ENCODE results near the gene UBA5. TPM values are rescaled to one million over a fixed set of nuclear protein-coding genes. Genes with fewer than 3 reads are reported as not detected.

Gene UBA5
- polyA plus RNA-seq, 1 experiment, result 54.0 TPM

DNA sequence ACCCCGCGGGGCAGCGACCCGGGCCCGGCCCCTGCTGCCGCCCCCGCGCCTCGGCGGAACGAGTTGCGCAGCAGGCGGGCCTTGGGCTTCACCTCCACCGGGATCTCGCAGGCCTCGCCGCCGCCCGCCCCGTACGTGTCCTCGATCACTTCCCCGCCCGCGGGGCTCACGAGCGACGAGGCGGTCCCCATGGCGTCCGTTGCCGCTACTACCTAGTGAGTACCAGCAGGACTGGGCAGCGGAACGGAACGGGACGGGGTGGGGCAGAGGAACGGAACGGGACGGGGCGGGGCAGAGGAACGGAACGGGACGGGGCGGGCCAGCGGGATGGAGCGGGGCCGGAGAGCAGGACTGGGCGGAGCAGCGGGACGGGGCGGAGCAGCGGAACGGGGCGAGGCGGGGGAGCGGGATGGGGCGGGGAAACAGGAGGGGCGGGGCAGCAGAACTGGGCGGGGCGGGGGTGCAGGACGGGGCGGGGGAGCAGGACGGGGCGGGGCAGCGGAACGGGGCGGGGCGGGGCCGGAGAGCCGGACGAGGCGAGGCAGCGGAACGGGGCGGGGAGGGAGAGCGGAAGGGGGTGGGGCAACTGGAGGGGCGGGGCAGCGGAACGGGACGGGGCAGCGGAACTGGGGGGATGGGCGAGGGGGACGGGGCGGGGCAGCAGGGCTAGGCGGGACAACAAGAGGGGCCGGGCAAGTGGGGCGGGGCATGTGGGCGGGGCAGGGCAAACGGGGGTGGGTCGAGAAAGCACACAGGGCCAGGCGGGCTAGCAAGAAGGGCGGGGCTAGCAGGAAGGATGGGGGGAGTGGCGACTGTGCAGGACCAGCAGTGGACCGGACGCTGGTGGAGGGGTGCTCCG lies 62.3 kb downstream of the UBA5 start, which contains the start of gene NPHP3:
Gene NPHP3, minus strand, starts transcription at position 245 of the 859 bp plus-strand sequence. Its CDS starts 54 bp downstream, at position 191.
- no peaks in the 10 kb centered on the region for H3K9me3 ChIP-seq (ENCODE audit: control insufficient read depth, insufficient read depth, low read length)
- no peak for TF ChIP-seq CTCF (IDR thresholded peaks at IDR 0.05; ENCODE audit: low read depth, low read length)
- POLR2A ChIA-PET, result no interaction called here
- CTCF ChIA-PET, result interaction anchor here (0.6 to 1.0 kb wide), 2 partner anchors 10 to 702 kb away, joined by 3 to 6 read pairs; no protein-coding TSS in a partner anchor
- no peaks in the 10 kb centered on the region for H3K27me3 ChIP-seq (ENCODE audit: control insufficient read depth, insufficient read depth, low read length)
- peak within 1 kb of the TSS; percentile 79 for H3K27ac ChIP-seq (ENCODE audit: low read depth, low read length)
- peak; percentile 96 for DNase-seq (ENCODE audit: low read depth, low spot score)
- peak within 1 kb of the TSS; percentile 80 for H3K4me3 ChIP-seq (ENCODE audit: low read depth, low read length)

DNA sequence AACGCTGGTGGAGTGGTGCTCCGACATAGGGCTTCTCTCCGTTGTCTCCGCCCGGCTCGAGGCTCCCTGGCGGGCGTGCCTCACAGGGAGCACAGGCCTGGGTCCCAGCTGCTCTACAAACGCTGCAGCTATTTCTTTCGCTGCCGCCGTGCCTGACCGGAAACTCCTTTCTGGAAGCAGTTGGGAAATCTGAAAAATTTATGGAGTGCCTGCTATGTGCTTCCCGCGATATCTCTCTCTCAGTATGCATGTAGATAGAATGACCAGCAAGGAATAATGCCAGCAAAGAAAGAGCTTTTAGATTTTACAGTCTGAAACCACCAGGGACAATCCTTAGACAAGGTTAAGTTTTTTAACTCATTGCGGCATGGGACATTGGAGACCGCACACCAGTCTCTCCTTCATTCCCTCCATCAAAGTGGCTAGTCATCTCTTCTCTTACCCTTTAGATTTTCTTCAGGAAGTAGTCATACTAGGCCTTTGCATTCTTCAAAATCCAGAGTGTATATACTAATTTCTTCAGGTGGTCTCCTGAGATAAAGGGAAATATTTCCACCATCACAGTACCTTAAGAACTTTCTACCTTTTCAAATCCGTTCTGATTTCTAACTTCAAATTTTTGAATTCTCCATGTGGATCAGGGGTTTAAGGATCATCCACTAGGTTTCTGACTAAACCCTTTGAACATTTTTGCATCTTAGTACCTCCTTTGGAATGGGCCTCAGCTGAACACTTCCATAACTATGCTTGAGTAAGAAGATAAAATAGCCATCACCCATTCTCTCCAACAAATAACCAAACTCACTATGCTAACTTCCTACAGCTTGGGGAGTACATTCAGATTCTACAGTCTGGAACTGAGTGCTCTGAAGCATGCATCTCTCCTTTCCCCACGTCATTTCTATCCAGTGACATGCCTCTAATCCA lies 63.2 kb downstream of the UBA5 start:
- Histone ChIP-seq H3K27me3 (ENCODE audit: control insufficient read depth, insufficient read depth, low read length) (no peaks in the 10 kb centered on the region), H3K4me3 (ENCODE audit: low read depth, low read length) (peak overlapping the region; percentile 80), H3K9me3 (ENCODE audit: control insufficient read depth, insufficient read depth, low read length) (no peaks in the 10 kb centered on the region), H3K27ac (ENCODE audit: low read depth, low read length) (peak overlapping the region; percentile 79)
- ChIA-PET POLR2A (interaction anchor here (0.5 kb wide), 1 partner anchor 1763 kb away, joined by 6 read pairs; the partner anchor contains the start of genes ANAPC13 and CEP63), CTCF (interaction anchor here (0.6 to 1.0 kb wide), 2 partner anchors 9 to 701 kb away, joined by 3 to 6 read pairs; no protein-coding TSS in a partner anchor)
- TF ChIP-seq CTCF (IDR thresholded peaks at IDR 0.05; ENCODE audit: low read depth, low read length), result no peak
- DNase-seq (ENCODE audit: low read depth, low spot score), result no peak

DNA sequence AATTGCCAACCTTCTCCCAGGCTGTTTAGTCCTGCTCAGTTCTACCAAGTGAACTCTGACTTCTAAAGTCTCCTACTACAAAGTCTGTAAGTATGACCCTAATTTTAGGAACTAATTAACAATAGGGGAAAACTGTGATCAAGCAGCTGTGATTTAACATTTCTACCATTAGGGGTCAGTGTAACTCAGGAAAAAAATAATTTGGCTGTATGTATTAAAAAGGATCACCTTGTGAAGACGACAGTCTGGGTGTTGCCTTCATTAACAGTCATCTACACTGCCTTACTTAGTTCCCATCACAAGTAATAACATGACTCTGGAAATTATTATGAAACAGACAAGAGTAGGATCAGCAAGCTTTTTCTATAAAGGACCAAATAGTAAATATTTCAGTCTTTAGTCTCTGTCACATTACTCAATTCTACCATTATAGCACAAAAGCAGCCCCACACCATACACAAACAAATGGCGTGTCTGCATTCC lies 66.3 kb downstream of the UBA5 start:
- Histone ChIP-seq H3K4me3 (ENCODE audit: low read depth, low read length) (no peak overlapping the region), H3K27me3 (ENCODE audit: control insufficient read depth, insufficient read depth, low read length) (no peaks in the 10 kb centered on the region), H3K9me3 (ENCODE audit: control insufficient read depth, insufficient read depth, low read length) (no peaks in the 10 kb centered on the region), H3K27ac (ENCODE audit: low read depth, low read length) (no peak overlapping the region)
- peak; percentile 70 for TF ChIP-seq CTCF (IDR thresholded peaks at IDR 0.05; ENCODE audit: low read depth, low read length)
- POLR2A ChIA-PET, result no interaction called here
- CTCF ChIA-PET, result interaction anchor here (0.6 to 5.3 kb wide), 55 partner anchors 8 to 1486 kb away, joined by 3 to 41 read pairs (median 4); partner anchors contain the start of genes TMEM108 and TOPBP1
- no peak for DNase-seq (ENCODE audit: low read depth, low spot score)

Other genes with a start within 250 kb of the UBA5 start
- gene DNAJC13, start 242.8 kb upstream of the UBA5 start, polyA plus RNA-seq (2011; rRNA removed), result 37.5 and 50.5 TPM in 2 replicates
- gene ACKR4, start 63.1 kb upstream of the UBA5 start, polyA plus RNA-seq (2011; rRNA removed), result 0.10 and 0.20 TPM in 2 replicates
- gene ACAD11, start 520 bp upstream of the UBA5 start, polyA plus RNA-seq (2011; rRNA removed), result 21.9 and 23.3 TPM in 2 replicates
- 31.0 and 40.4 TPM in 2 replicates for gene NPHP3, start 62.1 kb downstream of the UBA5 start, polyA plus RNA-seq (2011; rRNA removed)